HPDE6-E6E7 (cell line): ENCODE results near the gene LGI1.

ENCODE experiments used
- DNase-seq: peaks from one replicate; pipeline ENCODE4 v3.0.0; 2011; ENCODE audit warnings: missing footprints; ENCODE audit errors: extremely low spot score

LGI1 gene

DNA sequence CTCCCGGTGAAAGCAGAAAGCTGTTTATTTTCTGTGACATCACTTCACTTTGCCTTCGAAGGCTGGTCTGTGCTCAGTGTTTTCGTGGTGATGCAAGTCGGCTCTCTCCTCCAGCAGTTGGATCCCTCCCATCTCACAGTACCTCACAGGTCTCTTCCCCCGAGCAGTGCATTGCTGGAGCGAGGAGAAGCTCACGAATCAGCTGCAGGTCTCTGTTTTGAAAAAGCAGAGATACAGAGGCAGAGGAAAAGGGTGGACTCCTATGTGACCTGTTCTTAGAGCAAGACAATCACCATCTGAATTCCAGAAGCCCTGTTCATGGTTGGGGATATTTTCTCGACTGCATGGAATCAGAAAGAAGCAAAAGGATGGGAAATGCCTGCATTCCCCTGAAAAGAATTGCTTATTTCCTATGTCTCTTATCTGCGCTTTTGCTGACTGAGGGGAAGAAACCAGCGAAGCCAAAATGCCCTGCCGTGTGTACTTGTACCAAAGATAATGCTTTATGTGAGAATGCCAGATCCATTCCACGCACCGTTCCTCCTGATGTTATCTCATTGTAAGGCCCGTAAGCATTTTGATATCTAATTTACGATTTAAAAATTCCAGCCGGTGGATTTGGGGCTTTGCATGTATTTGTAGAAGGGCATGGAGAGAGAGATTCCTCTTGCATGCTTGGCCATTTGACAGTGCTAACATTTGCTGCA lies at the start of gene LGI1:
Gene LGI1, plus strand, starts transcription at position 136 of the 707 bp plus-strand sequence. Its CDS starts 209 bp downstream, at position 345.
- DNase-seq, result no peak

DNA sequence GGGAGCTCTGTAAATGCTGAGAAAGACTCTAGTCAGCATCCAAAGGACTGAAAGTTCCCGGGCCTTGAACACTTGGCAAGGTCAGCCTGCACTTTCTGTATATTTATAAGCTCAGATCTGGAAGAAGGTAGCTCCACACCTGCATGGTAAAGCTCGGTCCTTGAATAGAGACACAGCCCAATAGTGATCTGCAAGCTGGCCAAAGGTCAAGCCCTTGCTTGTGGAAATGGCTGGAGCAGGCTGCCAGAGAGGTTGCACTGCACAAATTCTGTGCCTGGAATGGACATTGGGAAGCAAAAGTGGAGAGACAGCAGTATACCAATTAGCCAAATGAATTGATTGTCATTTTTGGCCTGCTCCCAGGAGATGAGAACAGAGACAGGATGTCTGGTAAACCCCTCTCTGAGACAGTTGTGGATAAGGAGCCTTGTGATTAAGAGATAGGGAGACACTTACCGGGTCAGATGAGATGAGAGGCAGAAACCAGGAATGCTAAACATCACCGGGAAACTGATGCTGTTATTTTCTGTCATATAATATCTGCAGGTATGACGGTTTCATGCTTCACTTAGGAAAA lies 47.3 kb upstream of the LGI1 start:
- DNase-seq, result no peak

DNA sequence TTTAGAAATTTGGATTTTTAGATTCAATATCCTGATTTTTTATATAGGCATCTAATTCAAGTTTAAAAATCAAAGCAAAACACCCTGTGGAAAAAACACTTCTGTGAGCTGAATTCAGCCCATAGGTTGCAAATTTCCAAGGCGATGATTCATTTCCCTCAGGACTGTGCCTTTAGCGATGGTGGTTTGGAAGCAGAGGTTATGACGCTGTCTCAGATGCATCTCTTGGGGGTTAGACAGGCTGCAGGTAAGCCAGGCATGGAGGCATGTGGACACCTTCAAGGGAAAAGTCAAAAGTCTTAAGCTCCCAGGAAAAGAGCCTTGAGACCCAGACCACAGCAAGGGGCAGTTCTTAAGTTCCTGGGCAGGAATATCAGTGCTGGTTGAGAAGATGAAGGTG lies 45.8 kb upstream of the LGI1 start:
- no peak for DNase-seq

DNA sequence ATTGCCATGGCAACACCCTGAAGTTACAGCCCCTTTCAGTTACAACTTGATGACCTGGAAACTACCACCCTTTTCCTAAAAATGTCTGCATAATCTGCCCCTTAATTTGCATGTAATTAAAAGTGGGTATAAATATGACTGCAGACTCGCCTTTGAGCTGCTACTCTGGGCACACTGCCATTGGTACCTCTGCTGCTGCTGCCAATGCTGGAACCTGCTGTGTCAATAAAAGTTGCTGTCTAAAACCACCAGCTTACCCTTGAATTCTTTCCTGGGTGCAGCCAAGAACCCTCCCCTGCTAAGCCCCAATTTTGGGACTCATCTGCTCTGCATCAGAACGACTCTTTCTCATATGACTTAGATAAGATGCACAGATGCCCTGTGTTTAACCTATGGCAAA lies 45.1 kb upstream of the LGI1 start:
- DNase-seq, result no peak

DNA sequence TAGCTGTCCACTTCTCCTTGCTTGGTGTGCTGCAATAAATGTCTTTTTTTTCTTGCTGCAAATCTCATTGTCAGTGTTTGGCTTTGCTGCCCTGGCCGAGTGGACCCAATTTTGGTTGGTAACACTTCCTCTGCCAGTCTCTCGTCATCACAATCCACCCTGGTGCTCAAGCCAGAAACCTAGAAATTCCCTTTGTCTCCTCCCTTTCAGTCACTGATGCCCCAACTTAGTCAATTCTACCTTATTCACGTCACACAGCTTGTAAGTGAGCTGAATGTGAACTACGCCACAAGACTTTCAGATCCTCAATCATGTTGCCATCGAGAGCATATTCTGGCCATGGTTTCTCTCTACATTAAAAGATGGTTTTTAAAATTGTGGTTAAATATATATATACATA lies 42.4 kb upstream of the LGI1 start:
- DNase-seq, result no peak

DNA sequence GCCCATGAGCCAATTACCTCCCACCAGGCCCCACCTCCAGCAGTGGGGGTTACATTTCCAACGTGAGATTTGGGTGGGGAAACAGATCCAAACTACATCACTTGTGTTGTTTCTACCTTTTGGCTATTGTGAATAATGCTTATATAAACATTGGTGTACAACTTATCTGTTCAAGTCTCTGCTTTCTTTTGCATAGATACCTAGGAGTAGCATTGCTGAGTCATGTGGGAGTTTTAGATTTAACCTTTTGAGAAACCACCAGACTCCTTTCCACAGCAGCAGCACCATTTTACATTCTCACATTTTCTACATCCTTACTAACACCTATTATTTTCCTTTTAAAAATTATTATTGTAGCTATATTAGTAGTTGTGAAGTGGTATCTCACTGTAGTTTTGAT lies 41.0 kb upstream of the LGI1 start:
- DNase-seq, result no peak

DNA sequence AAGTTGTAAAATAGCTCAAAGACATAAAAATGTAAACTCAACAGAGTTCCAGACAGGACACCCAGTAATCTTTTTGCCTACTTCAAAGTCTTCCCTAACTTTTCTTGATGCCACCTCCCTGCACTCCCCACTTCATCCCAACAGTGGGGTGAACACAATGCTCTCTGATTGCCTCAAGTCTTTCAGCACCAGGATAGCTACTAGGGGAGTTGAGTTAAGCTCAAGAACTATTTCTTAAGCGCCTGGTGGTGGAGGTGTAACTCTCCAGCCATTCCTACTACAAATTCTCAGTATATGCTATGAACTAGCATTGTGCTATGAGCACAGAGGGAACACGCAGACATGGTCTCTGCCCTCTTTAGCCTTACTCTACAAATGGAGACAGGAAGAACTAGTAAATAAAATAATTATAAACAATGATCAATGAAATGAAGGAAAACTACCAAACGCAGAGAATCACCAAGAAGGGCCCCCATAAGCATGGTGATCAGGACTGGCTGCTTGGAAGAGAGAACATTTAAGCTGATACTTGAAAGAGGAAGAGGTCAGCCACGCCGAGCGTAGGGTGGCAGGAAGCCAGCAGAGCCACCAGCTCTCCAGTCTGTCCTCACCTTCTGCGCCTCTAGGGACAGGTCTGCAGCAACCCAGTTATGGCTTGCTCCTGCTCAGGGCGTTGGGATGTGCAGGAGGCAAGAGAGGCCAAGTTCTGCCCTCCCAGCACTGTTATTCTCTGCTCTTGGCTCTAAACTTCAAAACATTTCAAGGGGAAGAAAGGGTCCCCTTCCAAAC lies 38.6 kb upstream of the LGI1 start:
- no peak for DNase-seq

DNA sequence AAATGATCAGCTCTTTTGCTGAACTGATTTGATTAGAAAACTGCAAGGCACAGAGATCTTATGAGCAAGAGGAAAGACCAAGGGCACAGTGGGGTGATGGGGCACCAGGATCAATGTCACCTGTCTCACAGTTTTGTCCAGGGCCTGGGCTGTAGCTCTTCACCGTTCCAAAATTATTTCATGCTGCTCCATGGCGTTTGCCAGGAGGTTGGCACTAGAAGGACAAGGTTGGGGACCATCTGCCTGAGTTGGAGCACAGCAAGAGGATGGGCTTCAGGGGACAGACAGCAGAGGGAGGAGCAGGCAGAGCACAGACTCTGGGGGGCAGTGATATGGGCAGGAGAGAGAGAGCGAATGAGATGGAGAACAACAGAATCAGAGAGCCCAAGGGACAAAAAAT lies 37.8 kb upstream of the LGI1 start:
- no peak for DNase-seq

DNA sequence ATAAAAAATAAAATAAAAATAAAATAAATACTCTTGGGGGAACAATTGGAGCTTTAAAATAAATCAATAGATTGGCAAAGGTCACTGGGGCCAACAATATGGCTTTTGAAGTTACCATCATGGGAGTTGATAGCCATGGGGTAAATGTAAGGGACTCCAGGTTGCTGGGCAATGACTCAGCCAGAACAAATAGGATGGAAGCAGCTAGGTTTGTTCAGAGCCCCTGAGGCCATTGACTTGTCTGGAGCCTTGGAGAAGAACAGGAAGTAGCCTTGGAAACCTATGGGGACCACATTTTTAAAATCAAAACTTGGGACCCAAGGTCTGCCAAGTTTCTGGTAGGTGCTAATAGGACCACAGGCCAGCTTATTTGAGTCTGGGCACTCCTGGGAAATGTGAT lies 35.2 kb upstream of the LGI1 start:
- DNase-seq, result no peak

DNA sequence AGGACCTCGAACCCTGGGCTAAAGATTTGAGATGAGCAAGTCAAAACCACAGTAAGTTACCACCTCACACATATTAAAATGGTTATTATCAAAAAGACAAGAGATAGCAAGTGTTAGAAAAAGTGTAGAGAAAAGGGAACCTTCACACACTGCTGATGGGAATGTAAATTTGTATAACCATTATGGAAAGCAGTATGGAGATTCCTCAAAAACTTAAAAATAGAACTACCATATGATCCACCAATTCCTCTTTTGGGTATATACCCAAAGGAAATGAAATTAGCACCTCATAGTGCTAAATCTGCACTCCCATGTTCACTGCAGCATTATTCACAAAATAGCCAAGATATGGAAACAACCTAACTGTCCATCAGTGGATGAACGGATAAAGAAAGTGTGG lies 34.6 kb upstream of the LGI1 start:
- DNase-seq, result no peak

DNA sequence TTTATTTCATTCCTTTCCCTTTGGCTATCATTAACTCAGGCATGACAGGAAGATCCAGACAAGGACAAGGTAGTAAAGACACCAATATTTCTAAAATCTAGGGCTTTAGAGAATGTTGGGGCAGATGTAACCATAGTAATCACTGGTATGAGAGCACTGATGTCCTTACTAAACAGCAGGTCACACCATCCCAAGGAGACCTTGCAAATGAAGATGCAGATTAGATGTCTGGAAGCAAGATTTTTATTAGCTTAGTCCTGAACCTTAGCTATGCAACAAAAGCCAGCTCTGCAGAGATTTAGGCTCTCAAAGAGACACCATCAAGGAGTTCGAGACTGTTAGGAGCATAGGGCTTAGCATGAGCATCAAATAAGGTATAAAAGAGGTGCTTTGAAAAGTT lies 31.7 kb upstream of the LGI1 start:
- no peak for DNase-seq

DNA sequence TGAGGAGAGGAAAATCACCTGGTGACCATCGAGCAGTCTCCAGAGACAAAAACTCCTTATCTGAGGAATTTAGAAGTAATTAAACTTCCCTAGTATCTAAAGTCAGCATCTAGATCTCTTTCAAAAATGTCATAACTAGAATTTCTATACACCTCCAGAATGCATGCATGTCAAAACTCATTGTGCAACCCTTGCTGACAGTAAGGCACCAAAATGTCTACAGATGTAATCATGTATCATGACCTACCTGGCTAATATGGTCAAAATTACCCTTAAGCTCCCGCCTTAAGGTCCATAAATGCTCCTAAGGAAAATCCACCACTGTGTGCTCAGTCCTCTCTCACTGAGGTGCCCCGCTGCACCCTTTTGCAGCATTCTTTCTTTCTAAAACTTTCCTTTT lies 16.4 kb upstream of the LGI1 start:
- DNase-seq, result no peak

DNA sequence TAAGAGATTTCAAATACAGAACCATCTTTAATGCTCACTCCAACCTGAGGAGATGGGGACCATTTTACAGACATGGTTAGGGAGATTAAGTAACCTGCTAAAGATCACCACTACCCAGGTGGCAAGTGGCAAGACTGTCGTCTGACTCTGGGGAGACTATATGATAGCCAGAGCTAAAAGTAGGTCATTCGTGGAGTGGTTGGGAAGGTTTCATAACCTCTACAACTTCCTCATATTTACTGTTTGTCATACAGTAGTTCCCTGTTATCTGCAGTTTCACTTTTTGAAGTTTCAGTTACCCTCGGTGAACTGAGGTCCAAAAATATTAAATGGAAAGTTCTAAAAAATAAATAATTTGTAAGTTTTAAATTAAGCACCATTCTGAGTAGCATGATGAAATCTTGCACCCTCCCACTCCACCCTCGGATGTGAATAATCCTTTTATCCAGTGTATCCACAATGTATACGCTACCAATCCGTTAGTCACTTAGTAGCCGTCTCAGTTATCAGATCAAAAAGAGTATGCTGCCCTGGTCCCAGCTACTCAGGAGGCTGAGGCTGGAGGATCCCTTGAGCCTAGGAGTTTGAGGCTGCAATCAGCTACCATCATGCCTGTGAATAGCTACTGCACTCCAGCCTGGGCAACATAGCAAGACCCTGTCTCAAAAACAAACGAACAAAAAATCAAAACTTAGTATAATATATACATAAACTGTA lies 14.9 kb upstream of the LGI1 start:
- no peak for DNase-seq

DNA sequence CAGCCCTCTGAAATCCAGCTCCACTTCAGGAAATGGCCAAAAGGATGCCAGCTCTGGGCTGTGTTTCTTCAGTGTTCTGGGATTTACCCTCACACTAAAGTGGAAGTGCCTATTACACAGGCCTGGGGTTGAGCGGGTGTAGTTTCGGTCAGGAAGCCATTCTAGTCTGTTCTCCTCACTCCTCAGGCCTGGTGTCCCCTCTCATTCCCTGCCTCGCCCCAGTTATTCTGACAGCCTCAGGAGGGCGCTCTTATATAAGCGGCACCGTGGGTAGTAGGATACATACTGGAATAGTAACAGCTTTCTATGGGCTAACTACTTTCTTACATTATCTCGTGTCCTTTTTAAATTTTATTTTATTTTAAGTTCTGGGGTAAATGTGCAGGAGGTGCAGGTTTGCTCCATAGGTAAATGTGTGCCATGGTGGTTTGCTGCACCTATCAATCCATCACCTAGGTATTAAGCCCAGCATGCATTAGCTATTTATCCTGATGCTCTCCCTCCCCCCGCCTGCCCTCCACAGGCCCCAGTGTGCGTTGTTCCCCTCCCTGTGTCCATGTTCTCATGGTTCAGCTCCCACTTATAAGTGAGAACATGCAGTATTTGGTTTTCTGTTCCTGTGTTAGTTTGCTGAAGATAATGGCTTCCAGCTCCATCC lies 12.2 kb upstream of the LGI1 start:
- no peak for DNase-seq

DNA sequence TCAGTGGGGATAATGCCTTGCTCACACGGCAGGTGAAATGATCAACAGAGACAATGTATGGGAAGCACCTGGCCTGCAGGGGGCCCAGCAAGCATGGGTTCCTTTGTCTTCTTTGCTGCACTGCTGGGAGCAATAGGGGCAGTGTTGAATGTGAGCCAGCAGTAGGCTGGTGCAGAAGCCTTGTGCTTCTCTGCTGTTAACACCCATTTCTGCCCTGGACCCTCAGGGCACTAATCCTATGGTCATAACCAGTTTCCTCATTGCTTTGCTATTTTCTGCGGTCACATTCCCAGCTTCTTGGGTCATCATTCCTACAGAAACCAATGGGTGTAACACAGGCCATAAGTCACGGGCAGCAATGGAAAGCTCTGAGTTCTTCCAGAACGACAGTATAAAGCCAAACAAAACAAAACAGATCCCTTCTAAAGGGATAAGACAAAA lies 10.9 kb upstream of the LGI1 start:
- DNase-seq, result peak; percentile 87

DNA sequence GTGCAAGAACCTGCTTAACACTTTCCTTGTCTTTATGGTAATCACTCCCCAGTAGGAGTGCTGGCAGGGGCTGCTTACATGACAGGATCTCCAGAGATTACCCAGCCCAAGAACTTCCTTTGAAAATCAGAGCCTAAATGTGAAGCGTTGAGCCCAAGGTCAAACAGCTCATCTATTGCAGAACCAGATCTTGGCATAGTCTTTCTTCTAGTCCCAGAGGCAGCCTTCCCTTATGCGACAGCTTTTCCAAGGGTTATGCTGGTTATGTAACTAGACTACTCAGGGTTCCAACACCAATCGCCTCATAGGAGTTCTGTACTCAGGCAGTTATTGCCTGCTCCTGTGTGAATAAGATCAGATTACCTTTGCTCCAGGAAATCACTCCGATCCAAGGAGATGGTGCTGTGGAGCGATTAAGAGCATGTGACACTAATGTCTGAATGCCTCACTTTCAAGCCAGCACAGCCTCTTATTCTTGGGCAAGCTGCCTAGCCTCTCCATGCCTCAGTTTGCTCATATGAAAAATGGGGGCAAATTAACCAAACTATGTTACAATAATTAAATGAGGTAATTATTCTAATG lies 8.4 kb upstream of the LGI1 start:
- DNase-seq, result no peak

DNA sequence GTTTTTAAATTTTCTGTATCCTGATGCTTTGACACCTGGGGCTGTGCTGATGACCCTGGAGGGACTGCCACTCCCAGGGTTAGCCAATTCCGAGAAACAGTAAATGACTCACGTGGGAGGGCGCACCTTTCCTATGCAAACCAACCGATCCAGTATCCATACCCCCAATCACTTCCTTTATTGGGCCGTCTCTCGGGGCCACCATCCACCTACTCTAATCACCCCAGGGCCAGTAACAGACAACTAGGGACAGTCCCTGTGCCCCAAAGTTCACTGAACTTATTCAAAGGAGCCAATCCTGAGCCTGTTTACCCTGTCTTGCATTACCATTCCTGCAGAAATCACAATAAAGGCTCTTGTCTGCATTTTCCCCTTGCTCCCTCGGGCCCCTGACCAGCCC lies 6.6 kb upstream of the LGI1 start:
- no peak for DNase-seq

DNA sequence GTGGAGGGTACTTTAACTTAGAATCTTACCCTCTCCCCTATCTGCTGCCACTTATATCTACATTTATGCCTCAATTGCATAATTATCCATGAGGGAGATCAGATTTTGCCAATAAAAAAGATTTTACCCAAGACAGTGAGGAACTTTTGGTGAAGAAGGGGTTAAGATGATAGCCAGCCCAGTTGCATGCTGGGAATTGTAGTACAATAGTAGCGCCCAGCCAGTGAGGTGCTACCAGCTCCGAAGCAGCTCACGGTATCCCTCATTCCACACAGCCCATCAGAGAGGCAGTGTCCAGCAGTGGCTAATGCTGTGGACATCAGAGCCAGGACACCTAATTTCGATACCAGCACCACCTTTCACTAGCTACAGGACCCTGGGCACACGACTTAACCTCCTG lies 5.9 kb upstream of the LGI1 start:
- DNase-seq, result peak; percentile 32

DNA sequence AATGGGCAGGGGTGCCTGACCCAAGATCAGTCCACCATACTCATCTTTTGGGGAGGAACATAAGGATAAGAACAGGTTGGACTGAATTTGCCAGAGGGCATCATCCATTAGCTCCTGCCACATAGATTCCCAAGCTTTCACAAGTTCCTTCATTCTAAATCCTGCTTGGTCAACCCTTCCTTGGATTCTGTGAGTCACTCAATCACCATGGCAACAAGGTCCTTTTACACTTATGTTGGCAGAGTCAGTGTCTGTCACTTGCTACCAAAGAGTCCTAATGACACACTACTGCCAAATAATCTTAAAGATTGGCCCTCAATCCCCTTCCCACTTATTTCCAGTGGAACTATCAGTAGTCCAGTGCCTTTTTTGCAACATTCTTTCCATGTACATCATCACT lies 5.0 kb upstream of the LGI1 start:
- no peak for DNase-seq

DNA sequence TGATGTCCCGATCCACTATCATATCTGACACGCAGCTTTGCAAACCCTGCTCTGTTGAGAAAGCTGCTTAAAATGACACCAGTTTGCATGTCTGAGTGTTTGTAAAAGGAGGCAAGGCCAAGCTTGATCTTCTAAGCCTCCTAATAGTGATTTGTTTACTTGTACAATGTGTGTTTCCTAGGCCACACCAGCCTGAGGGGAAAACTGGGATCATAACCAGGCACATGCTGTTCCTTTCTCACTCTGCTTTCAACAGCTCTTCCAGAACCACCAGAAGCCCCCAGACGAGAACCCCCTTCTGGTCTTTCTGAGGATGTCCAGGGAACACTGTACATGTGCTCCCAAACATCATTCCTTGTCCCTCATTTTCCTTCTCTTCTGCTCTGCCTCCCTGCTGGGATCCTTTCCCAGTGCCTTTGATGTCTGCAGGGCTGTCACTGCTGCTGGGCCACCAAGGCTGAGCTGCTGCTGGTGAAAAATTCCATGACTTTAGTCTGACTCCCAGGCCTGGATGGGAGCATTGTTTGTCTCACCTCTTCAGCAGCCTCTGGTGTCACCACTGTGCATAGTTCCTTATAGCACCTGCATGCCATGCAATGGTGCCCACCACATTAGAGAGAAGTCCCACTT lies 4.0 kb upstream of the LGI1 start:
- no peak for DNase-seq

DNA sequence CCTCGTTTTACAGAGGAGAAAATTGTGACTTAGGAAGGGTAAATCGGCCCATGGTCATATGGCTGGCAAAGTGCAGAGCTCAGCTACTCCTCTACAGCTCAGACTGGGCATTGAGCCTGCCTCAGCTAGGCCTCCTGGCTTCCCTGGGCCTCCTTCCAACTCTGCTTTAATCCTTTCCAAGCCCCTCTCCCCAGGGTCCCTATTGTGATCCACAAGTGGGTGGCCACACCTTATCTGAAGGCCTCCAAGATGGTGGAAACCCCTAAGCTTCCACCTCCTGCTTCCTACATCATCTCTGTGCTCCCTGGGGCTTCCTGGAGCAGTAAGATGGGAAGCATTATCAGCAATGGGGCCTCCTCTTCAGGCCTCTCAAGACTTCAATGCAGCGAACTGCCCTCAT lies 3.0 kb upstream of the LGI1 start:
- DNase-seq, result no peak
